Activated CD8-positive, alpha-beta T cell treated with anti-CD3 and anti-CD28 coated beads for 36 hours (primary cell): Measurements from ENCODE around the gene CLASP2. TPM values are rescaled to one million over a fixed set of nuclear protein-coding genes. Genes with fewer than 3 reads are reported as not detected.
A peak's percentile ranks its signal among the peaks of the same experiment; 100 is the strongest.

Experiments
- ATAC-seq: fragments of 200-7000 bp; cut with Tn5 transposase; one replicate; pipeline ENCODE4 v1.10.0; 2021; ENCODE audit warnings: mild to moderate bottlenecking, moderate library complexity
- CTCF ChIA-PET: fragments of 350-600 bp; sonication (Branson Sonifier 250); formaldehyde crosslinking; loops from one replicate; lab custom pipeline; 2021; ENCODE audit warnings: antibody characterized with exemption; lab: Charles Lee
- POLR2A ChIA-PET: fragments of 350-600 bp; sonication (Branson Sonifier 250); formaldehyde crosslinking; loops from one replicate; lab custom pipeline; 2021; ENCODE audit warnings: antibody characterized with exemption; lab: Charles Lee
- DNase-seq: peaks from one replicate; pipeline ENCODE4 v3.0.0-alpha.2; 2020
- H3K27ac Mint-ChIP-seq: one replicate; pipeline ENCODE4 v1.8.0; 2021; ENCODE audit warnings: mild to moderate bottlenecking, mixed read lengths
- H3K27me3 Mint-ChIP-seq: one replicate; pipeline ENCODE4 v1.8.0; 2021; ENCODE audit warnings: mixed read lengths
- H3K36me3 Mint-ChIP-seq: one replicate; pipeline ENCODE4 v1.8.0; 2021; ENCODE audit warnings: low read depth, mixed read lengths
- H3K4me1 Mint-ChIP-seq: one replicate; pipeline ENCODE4 v1.8.0; 2021; ENCODE audit warnings: low read depth, mixed read lengths
- H3K4me3 Mint-ChIP-seq: one replicate; pipeline ENCODE4 v1.8.0; 2021; ENCODE audit warnings: mild to moderate bottlenecking, moderate library complexity, mixed read lengths
- H3K9me3 Mint-ChIP-seq: one replicate; pipeline ENCODE4 v1.8.0; 2021; ENCODE audit warnings: mixed read lengths
- CTCF ChIP-seq: fragments of 200-600 bp; IDR thresholded peaks from one replicate; pipeline ENCODE4 v1.8.0; 2022; ENCODE audit warnings: antibody characterized with exemption, mild to moderate bottlenecking
- intact Hi-C: fragments of 100-400 bp; cut with micrococcal nuclease; formaldehyde crosslinking; loops from one replicate; pipeline ENCODE4 v1.10.0; 2022
- total RNA-seq, 2 experiments: library from RNA; stranded (reverse); gene quantifications; one replicate each; pipeline ENCODE4 v1.2.3, GENCODE V29; 2021

The CLASP2 gene
- total RNA-seq, 2 experiments from 2014 or later, result 38.4 to 46.4 TPM

DNA sequence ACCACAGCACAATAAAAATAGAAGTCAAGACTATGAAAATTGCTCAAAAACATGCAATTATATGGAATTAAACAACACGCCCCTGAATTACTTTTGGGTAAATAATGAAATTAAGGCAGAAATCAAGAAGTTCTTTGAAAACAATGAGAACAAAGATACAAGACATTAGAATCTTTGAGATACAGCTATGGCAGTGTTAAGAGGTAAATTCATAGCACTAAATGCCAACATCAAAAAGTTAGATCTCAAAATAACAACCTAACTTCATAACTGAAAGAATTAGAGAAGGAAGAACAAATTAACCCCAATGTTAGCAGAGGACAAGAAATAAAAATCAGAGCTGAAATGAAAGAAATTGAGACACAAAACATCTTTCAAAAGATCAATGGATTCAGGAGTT is 191.3 kb downstream of the CLASP2 start:
- Mint-ChIP-seq H3K36me3 (peaks cover 72% of the 10 kb centered on the region), H3K4me1 (no peaks in the 10 kb centered on the region), H3K4me3 (no peak overlapping the region), H3K27ac (no peak overlapping the region), H3K9me3 (peaks cover 29% of the 10 kb centered on the region), H3K27me3 (no peaks in the 10 kb centered on the region)
- intact Hi-C loops, result no loop called here
- no peak for DNase-seq
- no peak for TF ChIP-seq CTCF
- no peak for ATAC-seq
- ChIA-PET POLR2A (no interaction called here), CTCF (no interaction called here)

- H3K9me3 Mint-ChIP-seq, result peaks cover 26% of the 10 kb centered on the region
- peaks cover 67% of the 10 kb centered on the region for H3K36me3 Mint-ChIP-seq
- H3K27ac Mint-ChIP-seq, result no peak overlapping the region
- no peak overlapping the region for H3K4me3 Mint-ChIP-seq
- no peak for TF ChIP-seq CTCF
- ATAC-seq, result no peak
- intact Hi-C loops, result no loop called here
- no peaks in the 10 kb centered on the region for H3K27me3 Mint-ChIP-seq
- H3K4me1 Mint-ChIP-seq, result no peaks in the 10 kb centered on the region
- DNase-seq, result no peak
- ChIA-PET CTCF (no interaction called here), POLR2A (no interaction called here)
These were observed 192.8 kb downstream of the CLASP2 start for GRCh38 chr3:33525232-33525631.

GRCh38 chr3:33523093-33523667 is 194.9 kb downstream of the CLASP2 start:
- TF ChIP-seq CTCF, result no peak
- H3K4me3 Mint-ChIP-seq, result no peak overlapping the region
- peaks cover 54% of the 10 kb centered on the region for H3K36me3 Mint-ChIP-seq
- CTCF ChIA-PET, result no interaction called here
- intact Hi-C loops, result no loop called here
- H3K27ac Mint-ChIP-seq, result no peak overlapping the region
- no peaks in the 10 kb centered on the region for H3K4me1 Mint-ChIP-seq
- POLR2A ChIA-PET, result interaction anchor here (1.1 kb wide), 1 partner anchor 140 kb away, joined by 4 read pairs; no protein-coding TSS in a partner anchor
- DNase-seq (no peak), ATAC-seq (no peak)
- H3K27me3 Mint-ChIP-seq, result no peaks in the 10 kb centered on the region
- peaks cover 20% of the 10 kb centered on the region for H3K9me3 Mint-ChIP-seq

DNA sequence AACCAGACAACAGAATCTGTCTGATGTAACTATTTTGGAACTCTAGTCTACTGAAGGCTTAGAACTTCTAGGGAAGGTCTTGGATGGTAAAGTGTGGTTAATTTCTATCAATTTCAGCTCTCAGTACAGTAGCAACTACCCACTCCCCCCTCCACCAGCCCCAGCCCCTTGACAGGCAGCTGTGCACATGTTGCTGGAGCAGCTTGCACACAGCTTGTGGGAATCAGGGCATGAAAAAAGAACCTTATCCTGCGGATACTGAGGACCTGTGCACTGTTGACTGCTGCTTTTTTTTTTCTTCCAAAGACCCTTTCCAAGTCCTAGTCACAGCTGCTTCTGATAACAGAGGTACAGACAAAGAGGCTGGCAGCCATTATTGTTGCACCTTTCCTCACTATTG is 196.3 kb downstream of the CLASP2 start:
- Mint-ChIP-seq H3K9me3 (peaks cover 12% of the 10 kb centered on the region), H3K4me3 (no peak overlapping the region), H3K36me3 (peaks cover 45% of the 10 kb centered on the region), H3K27me3 (no peaks in the 10 kb centered on the region), H3K4me1 (no peaks in the 10 kb centered on the region), H3K27ac (no peak overlapping the region)
- ATAC-seq (no peak), DNase-seq (no peak)
- POLR2A ChIA-PET, result no interaction called here
- intact Hi-C loops, result no loop called here
- TF ChIP-seq CTCF, result no peak
- CTCF ChIA-PET, result no interaction called here

DNA sequence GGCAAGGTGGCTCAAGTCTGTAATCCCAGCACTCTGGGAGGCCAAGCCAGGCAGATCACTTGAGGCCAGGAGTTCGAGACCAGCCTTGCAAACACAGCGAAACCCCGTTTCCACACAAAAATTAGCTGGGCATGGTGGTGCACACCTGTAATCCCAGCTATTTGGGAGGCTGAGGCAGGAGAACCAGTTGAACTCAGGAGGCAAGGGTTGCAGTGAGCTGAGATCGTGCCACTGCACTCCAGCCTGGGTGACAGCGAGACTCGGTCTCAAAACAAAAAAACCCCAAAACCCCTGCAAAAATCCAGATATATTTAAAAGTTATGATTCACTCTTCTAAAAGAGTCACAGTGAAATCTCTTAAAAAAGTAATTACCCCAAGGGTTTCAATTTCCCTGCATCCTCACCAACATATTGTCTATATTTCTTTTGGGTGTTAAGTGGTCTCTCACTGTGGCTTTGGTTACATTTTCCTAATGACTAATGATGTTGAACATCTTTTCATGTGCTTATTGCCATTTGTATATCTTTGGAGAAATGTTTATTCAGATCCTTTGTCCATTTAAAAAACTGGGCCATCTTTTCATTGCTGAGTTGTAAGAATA is 204.7 kb downstream of the CLASP2 start:
- TF ChIP-seq CTCF, result no peak
- Mint-ChIP-seq H3K27me3 (no peaks in the 10 kb centered on the region), H3K9me3 (no peaks in the 10 kb centered on the region), H3K4me3 (no peak overlapping the region), H3K27ac (no peak overlapping the region), H3K36me3 (peaks cover 37% of the 10 kb centered on the region), H3K4me1 (no peaks in the 10 kb centered on the region)
- ChIA-PET CTCF (interaction anchor here (1.0 to 1.4 kb wide), 2 partner anchors 260 to 274 kb away, joined by 3 read pairs; no protein-coding TSS in a partner anchor), POLR2A (no interaction called here)
- intact Hi-C loops, result no loop called here
- DNase-seq (no peak), ATAC-seq (peak; percentile 24)
